Hepatocyte (in vitro differentiated cells): Measurements from ENCODE around the gene SOX13. TPM values are rescaled to one million over a fixed set of nuclear protein-coding genes. Genes with fewer than 3 reads are reported as not detected.

Source experiments
- DNase-seq: peaks from one replicate; pipeline ENCODE4 v3.0.0-alpha.2; 2016; ENCODE audit warnings: low spot score
- H2AFZ ChIP-seq: fragments of 200-600 bp; sonication (generic); 2 replicates; pipeline ENCODE4 v1.6.0; 2016; ENCODE audit warnings: antibody characterized with exemption, mild to moderate bottlenecking
- H3K27ac ChIP-seq: fragments of 200-600 bp; sonication (generic); 2 replicates; pipeline ENCODE4 v1.5.1; 2016; ENCODE audit warnings: mild to moderate bottlenecking
- H3K27me3 ChIP-seq: fragments of 200-600 bp; sonication (generic); 2 replicates; pipeline ENCODE4 v1.6.1; 2016
- H3K36me3 ChIP-seq: fragments of 200-600 bp; sonication (generic); replicated peaks from 2 replicates; pipeline ENCODE4 v1.5.1; 2016; ENCODE audit warnings: low read depth; ENCODE audit not compliant: insufficient read depth
- H3K4me1 ChIP-seq: fragments of 200-600 bp; sonication (generic); 2 replicates; pipeline ENCODE4 v1.5.1; 2016; ENCODE audit warnings: mild to moderate bottlenecking, moderate library complexity; ENCODE audit not compliant: insufficient read depth
- H3K4me2 ChIP-seq: fragments of 200-600 bp; sonication (generic); 2 replicates; pipeline ENCODE4 v1.6.0; 2016
- H3K4me3 ChIP-seq: fragments of 200-600 bp; sonication (generic); 2 replicates; pipeline ENCODE4 v1.5.1; 2016; ENCODE audit warnings: mild to moderate bottlenecking
- H3K79me2 ChIP-seq: fragments of 200-600 bp; sonication (generic); 2 replicates; pipeline ENCODE4 v1.6.0; 2017; ENCODE audit warnings: mild to moderate bottlenecking
- H3K9me2 ChIP-seq: fragments of 200-600 bp; sonication (generic); replicated peaks from 2 replicates; pipeline ENCODE4 v1.6.0; 2017; ENCODE audit warnings: mild to moderate bottlenecking; ENCODE audit not compliant: insufficient read depth
- H3K9me3 ChIP-seq: fragments of 200-600 bp; sonication (generic); 2 replicates; pipeline ENCODE4 v1.5.1; 2016; ENCODE audit warnings: low read depth, mild to moderate bottlenecking
- H4K20me1 ChIP-seq: fragments of 200-600 bp; sonication (generic); 2 replicates; pipeline ENCODE4 v1.6.0; 2016; ENCODE audit warnings: mild to moderate bottlenecking; ENCODE audit not compliant: insufficient read depth, poor library complexity, severe bottlenecking
- EZH2 ChIP-seq: fragments of 200-600 bp; sonication (generic); IDR thresholded peaks from 2 replicates; pipeline ENCODE4 v1.6.1; 2016; ENCODE audit warnings: antibody characterized with exemption, mild to moderate bottlenecking, borderline replicate concordance
- EZH2phosphoT487 ChIP-seq: fragments of 200-600 bp; sonication (generic); IDR thresholded peaks from one replicate; pipeline ENCODE4 v1.6.1; 2018; ENCODE audit warnings: antibody characterized with exemption, mild to moderate bottlenecking, low read depth, moderate library complexity; ENCODE audit not compliant: unreplicated experiment, severe bottlenecking
- WGBS: methylation state at CpG from one replicate; pipeline ENCODE4 v1.1.6; 2016; ENCODE audit warnings: low lambda C conversion rate; ENCODE audit errors: missing lambda C conversion rate; 5-methylcytosine and 5-hydroxymethylcytosine counted together
- polyA plus RNA-seq: library from polyadenylated mRNA; unstranded; fragments of >200 nt; fragmentation: Nextera tagmentation; extraction: Ambion mirVana; gene quantifications from 2 replicates; pipeline ENCODE4 v1.2.1, GENCODE V29; 2016
- total RNA-seq: library from RNA; depleted of rRNA; stranded (reverse); fragments of >200 nt; gene quantifications from 2 replicates; pipeline ENCODE4 v1.2.3, GENCODE V29; 2014
- TF ChIP-seq, protein P1 (sequence below): fragments of 200-600 bp; sonication (generic); IDR thresholded peaks from 2 replicates; pipeline ENCODE4 v1.5.1; 2016; ENCODE audit warnings: antibody characterized with exemption, mild to moderate bottlenecking; ENCODE audit not compliant: poor library complexity

SOX13 gene
- total and polyA plus RNA-seq, 2 experiments from 2014 or later: 11.9 to 22.3 TPM

GRCh38 chr1:204092632-204093420 is 19.9 kb downstream of the SOX13 start:
- H3K27ac ChIP-seq: peak overlapping the region; percentile 93
- peak overlapping the region; percentile 66 for H3K4me2 ChIP-seq
- 69% methylated on average over 12 of the region's 12 CpGs for WGBS
- H3K79me2 ChIP-seq: peaks cover 91% of the 10 kb centered on the region
- H3K36me3 ChIP-seq: no peaks in the 10 kb centered on the region
- no peaks in the 10 kb centered on the region for H3K27me3 ChIP-seq
- H3K4me1 ChIP-seq: peaks cover 39% of the 10 kb centered on the region
- no peaks in the 10 kb centered on the region for H3K9me2 ChIP-seq
- no peaks in the 10 kb centered on the region for H3K9me3 ChIP-seq
- no peak overlapping the region for H3K4me3 ChIP-seq
- H2AFZ ChIP-seq: no peak overlapping the region
- H4K20me1 ChIP-seq: no peaks in the 10 kb centered on the region
- DNase-seq: no peak
- TF ChIP-seq EZH2phosphoT487 (no peak), EZH2 (no peak)
- TF ChIP-seq, protein P1, sequence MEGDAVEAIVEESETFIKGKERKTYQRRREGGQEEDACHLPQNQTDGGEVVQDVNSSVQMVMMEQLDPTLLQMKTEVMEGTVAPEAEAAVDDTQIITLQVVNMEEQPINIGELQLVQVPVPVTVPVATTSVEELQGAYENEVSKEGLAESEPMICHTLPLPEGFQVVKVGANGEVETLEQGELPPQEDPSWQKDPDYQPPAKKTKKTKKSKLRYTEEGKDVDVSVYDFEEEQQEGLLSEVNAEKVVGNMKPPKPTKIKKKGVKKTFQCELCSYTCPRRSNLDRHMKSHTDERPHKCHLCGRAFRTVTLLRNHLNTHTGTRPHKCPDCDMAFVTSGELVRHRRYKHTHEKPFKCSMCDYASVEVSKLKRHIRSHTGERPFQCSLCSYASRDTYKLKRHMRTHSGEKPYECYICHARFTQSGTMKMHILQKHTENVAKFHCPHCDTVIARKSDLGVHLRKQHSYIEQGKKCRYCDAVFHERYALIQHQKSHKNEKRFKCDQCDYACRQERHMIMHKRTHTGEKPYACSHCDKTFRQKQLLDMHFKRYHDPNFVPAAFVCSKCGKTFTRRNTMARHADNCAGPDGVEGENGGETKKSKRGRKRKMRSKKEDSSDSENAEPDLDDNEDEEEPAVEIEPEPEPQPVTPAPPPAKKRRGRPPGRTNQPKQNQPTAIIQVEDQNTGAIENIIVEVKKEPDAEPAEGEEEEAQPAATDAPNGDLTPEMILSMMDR: no peak

DNA sequence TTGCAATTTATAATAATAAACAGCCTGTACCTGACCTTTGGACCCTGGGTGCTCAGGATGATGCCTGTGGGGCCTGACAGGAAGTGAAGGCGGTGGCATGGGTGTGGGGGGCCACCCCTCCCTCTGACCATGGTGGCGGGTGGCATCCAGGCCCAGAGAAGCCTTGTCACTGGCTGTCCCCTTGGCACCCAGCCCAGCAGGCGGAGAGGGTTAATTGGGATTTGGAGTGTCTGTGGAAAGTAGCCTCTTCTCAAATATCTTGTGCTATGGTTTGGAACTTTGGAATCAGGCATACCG is 20.5 kb downstream of the SOX13 start:
- 61% methylated on average over 4 of the region's 4 CpGs for WGBS
- H3K27ac ChIP-seq: peak overlapping the region; percentile 93
- H3K79me2 ChIP-seq: peaks cover 91% of the 10 kb centered on the region
- H3K4me3 ChIP-seq: no peak overlapping the region
- H3K9me2 ChIP-seq: no peaks in the 10 kb centered on the region
- no peaks in the 10 kb centered on the region for H4K20me1 ChIP-seq
- TF ChIP-seq EZH2phosphoT487: no peak
- TF ChIP-seq, protein P1: no peak
- TF ChIP-seq EZH2: no peak
- H3K27me3 ChIP-seq: no peaks in the 10 kb centered on the region
- H2AFZ ChIP-seq: no peak overlapping the region
- peak overlapping the region; percentile 66 for H3K4me2 ChIP-seq
- no peaks in the 10 kb centered on the region for H3K36me3 ChIP-seq
- peaks cover 33% of the 10 kb centered on the region for H3K4me1 ChIP-seq
- peak; percentile 77 for DNase-seq
- H3K9me3 ChIP-seq: no peaks in the 10 kb centered on the region

DNA sequence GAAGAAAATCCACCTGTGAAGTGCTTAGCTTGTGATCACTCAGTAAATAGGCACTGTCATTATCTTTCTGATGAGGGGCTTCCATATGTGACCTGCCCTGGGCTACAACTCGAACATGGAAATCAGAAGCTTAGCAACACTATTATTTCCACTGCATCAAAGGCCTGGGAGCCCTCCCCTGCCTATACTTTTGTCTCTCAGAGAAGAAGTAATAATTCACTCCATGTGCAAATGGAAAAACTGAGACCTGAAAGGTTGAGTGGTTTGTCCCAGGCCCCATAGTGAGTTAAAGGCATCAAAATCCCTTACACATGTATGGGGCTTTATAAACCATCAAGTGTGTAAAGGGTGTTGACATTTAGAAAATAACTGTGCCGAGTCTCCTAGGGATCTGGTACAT is 20.9 kb downstream of the SOX13 start:
- Histone ChIP-seq H3K4me2 (peak overlapping the region; percentile 66), H3K4me1 (peaks cover 29% of the 10 kb centered on the region), H3K9me3 (no peaks in the 10 kb centered on the region), H3K27me3 (no peaks in the 10 kb centered on the region), H3K9me2 (no peaks in the 10 kb centered on the region), H3K36me3 (no peaks in the 10 kb centered on the region), H4K20me1 (no peaks in the 10 kb centered on the region), H2AFZ (no peak overlapping the region), H3K4me3 (no peak overlapping the region), H3K79me2 (peaks cover 91% of the 10 kb centered on the region), H3K27ac (peak overlapping the region; percentile 93)
- WGBS: 39% methylated on average over 2 of the region's 2 CpGs
- no peak for TF ChIP-seq EZH2phosphoT487
- no peak for TF ChIP-seq EZH2
- TF ChIP-seq, protein P1: no peak
- DNase-seq: no peak
